Measurements from ENCODE around the gene FGD5.

The FGD5 gene, protein sequence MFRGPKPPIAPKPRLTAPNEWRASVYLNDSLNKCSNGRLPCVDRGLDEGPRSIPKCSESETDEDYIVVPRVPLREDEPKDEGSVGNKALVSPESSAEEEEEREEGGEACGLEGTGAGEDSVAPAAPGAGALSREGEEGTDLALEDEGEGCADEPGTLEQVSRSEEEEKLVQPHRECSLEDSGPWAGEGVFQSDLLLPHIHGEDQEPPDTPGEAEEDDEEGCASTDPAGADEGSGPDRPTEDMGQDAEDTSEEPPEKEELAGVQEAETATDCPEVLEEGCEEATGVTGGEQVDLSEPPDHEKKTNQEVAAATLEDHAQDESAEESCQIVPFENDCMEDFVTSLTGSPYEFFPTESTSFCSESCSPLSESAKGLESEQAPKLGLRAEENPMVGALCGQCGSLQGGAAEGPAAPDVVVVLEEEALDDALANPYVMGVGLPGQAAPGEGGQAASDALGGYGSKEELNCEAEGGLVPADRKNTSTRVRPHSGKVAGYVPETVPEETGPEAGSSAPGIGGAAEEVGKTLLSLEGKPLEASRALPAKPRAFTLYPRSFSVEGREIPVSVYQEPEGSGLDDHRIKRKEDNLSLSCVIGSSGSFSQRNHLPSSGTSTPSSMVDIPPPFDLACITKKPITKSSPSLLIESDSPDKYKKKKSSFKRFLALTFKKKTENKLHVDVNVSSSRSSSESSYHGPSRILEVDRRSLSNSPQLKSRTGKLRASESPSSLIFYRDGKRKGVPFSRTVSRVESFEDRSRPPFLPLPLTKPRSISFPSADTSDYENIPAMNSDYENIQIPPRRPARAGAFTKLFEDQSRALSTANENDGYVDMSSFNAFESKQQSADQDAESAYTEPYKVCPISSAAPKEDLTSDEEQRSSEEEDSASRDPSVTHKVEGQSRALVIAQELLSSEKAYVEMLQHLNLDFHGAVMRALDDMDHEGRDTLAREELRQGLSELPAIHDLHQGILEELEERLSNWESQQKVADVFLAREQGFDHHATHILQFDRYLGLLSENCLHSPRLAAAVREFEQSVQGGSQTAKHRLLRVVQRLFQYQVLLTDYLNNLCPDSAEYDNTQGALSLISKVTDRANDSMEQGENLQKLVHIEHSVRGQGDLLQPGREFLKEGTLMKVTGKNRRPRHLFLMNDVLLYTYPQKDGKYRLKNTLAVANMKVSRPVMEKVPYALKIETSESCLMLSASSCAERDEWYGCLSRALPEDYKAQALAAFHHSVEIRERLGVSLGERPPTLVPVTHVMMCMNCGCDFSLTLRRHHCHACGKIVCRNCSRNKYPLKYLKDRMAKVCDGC (N-terminal part only)

DNA sequence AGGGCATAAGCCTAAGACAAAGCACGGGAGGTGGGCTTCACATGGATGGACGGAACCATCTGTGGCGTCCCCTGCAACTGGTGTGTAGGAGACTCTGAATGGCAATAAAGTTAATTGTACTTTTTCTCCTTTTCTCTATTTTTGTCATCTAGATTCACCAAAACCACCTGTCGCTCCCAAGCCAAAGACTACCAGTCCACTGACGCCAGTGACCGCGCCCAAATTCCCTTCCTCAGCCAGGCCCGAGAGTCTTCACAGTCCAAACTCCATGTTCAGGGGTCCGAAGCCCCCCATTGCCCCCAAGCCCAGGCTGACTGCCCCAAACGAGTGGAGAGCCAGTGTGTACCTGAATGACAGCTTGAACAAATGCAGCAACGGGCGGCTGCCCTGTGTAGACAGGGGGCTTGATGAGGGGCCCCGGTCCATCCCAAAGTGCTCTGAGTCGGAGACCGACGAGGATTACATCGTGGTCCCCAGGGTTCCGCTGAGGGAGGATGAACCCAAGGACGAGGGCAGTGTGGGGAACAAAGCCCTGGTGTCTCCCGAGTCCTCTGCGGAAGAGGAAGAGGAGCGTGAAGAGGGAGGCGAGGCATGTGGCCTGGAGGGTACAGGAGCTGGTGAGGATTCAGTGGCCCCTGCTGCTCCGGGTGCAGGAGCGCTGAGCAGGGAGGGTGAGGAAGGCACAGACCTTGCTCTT lies at the start of gene FGD5:
Gene FGD5, plus strand, starts transcription at position 159 of the 697 bp plus-strand sequence. Its CDS starts 110 bp downstream, at position 269.
- DNase-seq: no peak

DNA sequence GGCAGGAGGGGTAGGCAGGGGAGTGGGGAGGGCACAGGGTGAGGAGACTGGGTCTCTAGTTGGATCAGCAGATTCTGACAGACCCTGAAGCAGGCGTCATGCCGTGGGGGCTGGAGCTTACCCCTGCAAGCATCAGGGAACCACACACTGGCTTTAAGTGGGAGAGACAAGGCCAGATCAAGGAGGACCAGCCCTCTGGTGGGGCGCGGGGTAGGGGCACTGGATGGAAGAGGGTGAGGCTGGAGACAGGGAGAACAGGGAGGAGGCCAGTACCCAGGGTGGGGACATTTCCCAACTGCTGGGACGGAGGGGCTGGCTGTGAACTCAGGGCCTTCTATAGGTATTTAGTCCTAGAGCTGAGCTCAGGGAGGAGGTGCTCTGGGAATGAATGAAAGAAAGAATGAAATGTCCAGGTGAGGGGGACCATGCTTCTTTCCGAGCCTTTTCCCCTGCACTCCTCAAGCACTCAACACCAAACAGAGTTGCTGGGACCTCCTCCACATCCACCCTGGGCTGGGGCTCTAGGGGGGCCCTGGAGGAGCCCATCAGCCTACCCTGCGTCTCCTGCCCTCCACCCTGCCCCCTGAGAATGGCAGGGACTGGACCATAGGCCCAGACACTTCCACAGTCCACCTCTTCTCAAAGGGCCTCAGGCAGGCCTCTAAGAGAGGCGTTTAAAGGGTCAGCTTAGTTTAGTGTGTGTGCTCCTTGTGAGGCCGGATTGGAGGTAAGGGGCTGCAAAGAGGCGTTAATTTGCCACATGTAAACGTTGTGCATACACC lies 49.0 kb upstream of the FGD5 start:
- no peak for DNase-seq

DNA sequence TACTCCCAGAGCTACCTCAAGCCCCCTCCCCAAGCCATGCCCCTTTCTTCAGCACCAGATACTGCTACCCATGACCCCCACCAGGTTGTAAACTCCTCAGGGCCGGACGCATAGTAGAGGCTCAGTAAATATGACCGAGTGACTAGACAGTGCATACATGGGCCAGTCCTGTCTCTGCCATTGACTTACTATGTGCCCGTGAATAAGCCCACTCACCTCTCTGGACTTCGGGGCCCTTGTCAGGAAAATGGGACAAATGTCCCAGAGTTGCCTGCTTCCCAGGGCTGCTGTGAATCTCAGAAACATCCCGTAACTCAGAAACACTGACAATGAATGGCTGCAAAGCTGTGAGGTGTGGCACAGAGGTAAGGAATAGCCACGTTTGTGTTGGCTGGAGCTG lies 48.2 kb upstream of the FGD5 start:
- no peak for DNase-seq

DNA sequence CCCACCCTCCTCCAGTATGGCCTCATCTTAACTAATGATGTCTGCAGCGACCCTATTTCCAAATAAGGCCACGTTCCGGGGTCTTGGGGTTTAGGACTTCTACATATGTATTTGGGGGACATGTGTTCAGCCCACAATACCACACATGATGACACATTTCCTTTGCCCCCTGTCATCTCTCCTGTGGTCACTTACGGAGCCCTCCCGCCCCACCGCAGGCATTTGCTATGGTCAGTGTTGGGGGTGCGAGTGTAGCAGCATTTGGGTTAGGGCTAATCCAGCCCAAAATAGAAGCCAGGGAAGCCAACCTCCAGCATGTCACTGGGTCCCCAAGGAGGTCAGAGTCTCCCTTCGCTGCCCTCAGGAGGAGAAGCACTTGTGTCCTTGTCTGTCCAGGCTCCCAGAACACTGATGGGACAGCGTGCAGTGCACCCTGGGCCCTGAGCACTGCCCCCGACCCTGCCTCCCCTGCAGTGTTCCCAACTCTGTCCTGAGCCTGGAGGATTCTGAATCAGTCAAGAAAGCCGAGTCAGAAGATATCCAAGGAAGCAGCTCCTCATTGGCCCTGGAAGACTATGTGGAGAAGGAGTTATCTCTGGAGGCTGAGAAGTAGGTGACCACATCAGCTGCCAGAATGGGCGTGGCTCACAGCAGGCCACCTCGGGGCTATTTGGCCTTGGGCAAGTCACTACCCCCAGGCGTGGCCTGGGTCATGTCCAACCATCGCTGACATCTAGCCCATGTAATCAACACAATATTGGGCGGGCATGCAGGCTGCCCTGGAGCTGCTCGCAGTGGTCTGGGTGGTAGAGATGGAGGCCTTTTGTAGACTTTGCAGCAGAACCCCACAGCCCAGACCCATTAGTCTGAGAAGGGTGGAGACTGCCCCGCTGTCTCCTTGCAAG lies 46.9 kb upstream of the FGD5 start:
- no peak for DNase-seq

DNA sequence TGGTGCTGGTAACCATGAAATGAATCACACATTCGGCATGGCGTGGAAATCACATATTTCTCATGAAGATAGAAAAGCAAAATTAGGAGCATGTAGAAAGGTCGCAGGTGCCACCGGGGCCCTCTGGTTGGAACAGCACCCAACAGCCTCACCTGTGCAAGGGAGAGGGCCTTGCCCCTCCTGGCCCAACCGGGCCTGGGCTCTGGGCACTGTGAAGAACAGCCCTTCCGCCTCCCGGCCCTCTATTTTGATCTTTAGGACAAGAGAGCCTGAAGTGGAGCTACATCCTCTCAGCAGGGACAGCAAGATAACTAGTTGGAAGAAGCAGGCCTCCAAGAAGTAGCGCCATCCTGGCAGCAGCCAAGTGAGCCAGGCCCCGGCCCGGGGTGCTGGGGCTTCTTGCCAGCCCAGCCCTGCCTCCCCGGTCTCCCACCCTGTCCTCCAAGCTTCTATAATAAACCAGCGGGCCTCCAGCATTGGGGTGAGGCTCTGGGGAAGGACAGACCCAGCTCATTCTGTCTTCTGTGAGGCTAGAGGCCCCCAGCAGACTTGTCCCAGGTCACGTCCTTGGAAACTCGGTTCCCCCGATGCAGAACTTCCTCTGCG lies 46.1 kb upstream of the FGD5 start:
- no peak for DNase-seq

DNA sequence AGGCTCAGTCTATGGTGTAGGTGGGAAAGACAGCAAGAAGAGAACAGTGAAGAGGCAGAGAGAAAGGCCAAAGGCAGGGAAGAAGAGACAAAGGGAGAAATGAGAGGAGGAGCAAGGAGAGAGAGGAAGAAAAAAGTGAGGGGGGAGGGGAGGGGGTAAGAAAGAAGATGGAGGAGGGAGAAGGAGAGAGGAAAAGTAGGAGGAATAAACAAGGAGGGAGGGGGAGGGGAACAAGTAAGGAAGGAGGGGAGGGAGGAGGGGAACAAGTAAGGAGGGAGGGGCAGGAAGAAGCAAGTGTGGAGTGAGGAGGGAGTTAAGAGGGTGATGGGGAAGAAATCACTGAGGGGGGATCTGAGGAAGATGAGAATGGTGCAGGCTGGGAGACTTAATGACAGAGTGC lies 45.5 kb upstream of the FGD5 start:
- no peak for DNase-seq

DNA sequence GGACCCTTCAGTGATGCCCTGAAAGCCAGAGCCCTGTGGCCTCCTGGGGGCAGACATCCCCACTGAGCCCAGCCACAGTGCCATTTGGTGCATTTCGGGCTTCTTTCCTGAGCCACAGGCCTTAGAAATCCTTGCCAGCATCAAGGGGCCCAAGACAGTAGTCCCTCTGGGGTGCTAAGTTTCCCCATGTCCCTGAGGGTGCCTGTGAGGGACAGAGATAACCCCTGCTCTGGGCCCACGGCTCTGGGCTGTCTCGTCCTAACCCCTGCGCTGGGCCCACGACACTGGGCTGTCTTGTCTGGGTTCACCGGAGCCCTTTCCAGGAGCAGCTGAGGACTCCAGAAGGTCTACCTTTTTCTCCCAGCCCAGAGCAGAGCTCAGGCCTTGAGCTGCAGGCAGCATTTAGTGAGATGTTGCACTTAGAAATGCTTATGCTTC lies 45.1 kb upstream of the FGD5 start:
- no peak for DNase-seq

DNA sequence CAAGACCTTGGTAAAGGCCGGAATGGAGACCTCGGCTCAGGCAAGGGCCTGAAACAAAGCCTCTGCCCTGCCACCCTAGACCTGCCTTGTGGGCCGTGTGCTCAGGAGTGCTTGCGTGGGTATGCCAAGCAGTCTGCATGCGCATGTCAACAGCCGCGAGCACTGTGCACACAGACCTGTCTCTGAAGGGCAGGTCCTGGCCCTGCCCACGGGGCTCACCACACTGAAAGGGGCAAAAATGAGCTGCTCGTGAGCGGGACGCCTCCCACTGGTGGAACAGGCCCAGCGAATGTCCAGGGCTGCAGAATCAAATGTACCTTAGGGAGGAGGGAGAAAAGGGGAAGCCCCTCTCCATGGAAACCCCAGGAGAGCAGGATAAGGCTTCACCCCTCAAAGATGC lies 44.3 kb upstream of the FGD5 start:
- DNase-seq: no peak

DNA sequence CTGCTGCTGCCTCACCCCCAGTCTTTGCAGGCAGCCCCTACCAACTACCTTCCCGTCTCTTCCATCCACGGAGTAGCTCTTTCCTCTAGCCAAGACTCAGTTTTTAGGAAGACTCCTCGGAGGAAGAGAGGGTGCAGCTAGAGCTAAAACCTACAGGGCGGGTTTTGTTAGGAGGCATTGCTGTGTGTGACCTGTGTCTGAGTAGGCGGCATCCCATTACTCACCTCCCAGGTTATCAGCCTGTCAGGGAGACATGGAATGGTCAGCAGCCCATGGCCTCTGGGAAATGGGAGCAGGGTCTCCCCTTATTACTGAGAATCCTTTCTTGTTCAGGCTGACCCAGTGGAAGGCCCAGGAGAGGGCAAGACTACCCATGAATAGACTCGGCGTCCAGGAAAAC lies 43.8 kb upstream of the FGD5 start:
- DNase-seq: no peak

DNA sequence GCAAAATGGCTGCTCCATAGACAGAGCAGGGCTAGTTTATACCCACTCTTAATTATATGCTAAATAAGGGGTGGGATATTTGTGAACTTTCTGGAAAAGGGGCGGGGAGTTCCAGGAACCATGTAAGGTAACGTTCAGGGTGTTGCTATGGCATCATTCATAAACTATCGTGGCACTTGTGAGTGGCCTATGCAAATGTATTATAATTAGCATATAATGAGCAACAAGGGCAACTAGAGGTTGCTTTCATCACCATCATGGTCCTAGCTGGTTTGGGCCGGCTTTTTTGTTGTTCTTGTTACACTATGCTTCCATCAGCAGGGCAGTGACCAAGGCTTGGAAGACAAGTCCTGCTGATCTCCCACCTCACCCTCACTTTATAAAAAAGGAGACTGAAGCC lies 43.2 kb upstream of the FGD5 start:
- no peak for DNase-seq

DNA sequence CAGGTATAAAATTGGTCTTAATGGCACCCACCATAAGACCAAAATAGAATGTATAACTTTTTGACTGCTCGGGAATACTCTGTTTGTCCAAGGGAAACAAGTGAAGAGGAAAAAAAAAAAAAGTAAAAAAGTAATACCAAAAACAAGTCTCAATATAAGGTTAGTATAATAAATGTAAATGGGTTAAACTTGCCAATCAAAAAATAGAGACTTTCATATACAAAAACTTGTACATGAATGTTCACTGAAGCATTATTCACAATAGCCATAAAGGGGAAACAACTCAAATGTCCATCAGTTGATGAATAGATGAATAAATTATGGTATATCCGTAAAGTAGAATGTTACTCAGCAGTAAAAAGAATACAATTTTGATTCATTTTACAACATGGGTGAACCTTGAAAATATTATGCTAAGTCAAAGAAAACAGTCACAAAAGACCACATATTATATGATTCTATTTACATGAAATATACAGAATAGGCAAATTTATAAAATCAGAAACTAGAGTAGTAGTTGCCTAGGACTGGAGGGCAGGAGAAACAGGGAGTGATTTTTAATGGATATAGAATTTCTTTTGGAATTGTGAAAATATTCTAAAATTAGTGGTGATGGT lies 39.6 kb upstream of the FGD5 start:
- DNase-seq: no peak

DNA sequence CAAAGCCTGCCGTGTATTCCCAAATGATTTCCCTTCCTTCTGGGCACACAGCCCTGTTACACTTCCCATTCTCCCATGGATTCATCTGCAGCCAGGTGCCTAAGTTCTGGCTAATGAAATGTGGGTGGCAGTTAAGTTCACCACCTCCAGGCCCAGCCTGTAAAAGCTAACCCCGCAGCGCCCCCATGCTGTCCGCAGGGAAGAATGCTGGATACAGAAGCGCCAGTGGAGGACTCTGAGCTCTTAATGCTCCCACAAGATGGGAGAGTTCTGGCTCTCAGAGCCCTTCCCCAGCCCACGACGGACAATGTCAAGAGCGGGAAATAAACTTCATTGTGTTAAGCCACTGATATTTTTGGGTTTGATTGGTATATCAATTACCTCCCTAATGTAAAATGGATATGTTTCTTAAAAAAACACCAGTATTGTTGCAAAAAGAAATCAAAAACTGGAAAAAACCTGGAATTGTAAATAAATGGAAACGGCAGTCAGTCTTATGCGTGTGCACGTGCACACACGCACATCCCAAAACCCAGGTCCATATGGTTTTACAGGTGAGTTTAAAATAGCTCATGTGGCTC lies 37.7 kb upstream of the FGD5 start:
- DNase-seq: peak in 1 of 2 donors; percentile 48

DNA sequence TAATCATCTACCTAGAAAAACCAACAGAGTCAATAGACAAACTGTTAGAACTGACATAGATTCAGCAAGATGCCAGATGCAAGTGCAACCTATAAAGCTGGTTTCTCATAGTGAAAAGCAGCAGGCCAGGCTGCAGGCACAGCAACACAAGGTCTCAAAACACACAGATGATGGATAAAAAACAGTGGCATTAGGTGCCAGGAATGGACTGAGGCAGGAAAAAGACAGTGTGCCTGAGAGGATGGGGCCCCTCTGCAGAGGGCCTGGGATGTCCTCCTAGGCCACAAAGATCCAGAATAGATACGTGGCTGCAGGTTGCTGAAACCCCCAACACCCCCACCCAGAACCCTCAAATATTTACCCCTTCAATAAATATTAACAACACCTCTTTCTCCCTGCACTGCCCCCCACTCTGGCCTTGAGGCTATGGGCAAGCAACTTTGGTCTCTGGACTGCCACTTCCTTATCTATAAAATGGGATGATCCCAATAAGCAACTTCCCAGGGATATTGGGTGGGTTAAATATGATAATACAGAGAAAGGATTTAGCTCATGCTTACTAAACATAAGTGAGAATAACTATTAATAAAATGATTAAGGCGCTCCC lies 35.2 kb upstream of the FGD5 start:
- no peak for DNase-seq

DNA sequence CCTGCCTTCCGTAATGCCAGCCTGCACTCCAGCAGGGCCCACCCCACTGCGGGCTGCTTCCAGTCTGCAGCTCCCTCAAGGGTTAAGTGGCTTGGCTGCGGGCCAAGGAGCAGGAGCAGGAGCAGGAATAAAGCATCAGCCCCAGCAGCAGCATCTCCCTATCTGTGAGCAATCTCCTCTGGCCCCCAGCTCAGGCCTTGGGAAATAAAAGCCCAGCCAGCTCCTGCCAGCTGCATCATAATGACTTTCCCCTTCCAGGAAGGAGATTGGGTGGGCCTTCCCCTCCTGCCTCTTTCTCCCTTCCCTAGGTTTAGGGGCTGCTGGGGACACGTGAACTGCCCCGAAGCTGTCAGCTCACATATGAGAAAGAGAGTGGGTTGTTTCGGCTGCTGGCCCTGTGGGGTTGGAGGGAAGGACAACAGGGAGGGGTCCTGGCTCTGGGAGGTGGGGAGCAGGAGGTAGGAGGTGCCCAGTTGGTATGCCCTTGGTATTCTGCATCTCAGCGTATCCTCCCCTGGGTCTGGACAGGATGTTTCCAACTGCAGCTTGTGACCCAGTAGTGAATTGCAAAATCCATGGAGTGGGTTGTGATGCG lies 34.6 kb upstream of the FGD5 start:
- no peak for DNase-seq

DNA sequence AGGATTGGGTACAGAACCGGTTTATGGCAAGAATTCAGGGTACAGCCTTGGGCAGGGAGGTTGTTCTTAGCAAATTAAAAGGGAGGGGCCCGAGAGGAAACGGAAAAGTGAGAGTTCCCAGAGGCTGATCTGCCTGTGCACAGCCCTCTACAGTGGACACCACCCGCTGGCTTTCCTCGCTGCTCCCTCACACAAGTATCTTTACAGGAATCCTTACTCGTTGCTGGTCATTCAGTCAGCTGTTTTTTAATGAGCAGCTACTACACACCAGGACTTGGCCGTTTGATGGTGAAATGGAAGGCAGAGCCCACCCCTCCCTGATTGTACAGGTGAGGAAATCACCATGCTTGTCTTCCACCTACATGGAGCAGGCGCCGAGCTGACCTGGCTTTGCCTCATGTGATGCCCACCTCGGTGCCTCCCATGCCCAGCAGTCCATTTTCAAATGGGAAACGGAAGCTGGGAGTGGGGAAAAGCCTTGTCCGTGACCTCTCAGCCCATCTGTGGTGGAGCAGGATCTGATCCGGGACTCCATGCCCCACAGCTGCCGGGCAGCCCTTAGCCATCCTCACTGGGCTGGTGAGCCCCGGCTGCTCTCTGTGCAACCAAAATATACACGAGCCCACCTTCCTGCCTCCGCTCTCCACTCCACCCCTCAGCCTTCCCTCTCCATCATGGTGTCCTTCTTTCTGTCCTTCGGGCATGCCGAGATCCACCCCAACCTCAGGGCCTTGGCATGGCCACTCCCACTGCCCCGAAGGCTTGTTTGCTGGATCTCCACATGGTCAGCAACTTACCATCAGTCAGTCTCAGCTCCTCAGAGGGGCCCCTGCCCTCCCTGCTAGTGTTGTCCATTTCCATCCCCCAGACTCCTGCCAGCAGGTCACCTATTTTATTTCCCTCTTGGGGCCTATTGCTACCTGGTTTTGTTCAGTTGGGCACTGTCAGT lies 33.3 kb upstream of the FGD5 start:
- no peak for DNase-seq

DNA sequence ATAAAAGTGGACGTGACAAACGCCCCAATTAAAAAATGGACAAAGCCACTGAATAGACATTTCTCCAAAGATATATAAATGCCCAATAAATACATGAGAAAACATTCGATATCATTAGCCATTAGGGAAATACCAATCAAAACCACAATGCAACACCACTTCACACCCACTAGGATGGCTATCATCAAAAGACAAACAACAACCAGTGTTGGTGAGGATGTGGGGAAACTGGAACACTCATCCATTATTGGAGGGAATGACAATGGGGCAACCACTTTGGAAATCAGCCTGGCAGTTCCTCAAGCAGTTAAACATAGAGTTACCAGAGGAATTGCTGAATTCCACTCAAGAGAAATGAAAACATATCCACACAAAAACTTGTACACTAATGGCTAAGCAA lies 32.4 kb upstream of the FGD5 start:
- no peak for DNase-seq

DNA sequence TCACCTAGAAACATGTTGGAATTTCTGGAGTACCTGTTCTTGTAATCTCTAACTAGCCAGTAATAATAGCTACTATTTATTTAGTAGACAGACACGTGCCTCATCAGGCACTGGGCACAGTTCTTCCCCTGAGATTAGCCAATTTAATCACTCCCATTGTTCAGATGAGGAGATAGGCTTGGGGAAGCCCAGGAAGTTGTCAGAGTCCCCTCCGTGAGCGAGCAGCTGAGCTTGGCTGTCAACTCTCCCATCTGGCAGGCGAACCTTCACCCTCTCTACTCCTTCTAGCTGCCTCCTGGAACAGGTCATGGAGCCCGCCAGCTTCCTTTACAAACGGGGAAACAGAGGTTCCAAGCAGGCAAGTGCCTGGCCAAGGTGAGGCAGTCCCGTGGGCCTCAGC lies 31.1 kb upstream of the FGD5 start:
- no peak for DNase-seq
